ENCODE data around the gene ATR. TPM values are rescaled to one million over a fixed set of nuclear protein-coding genes. Genes with fewer than 3 reads are reported as not detected.

The ATR gene
- total and polyA plus RNA-seq, 9 of the 15 experiments (the other 6 are each of a cell fraction or from before 2014, with no cell fraction given) = 18.0 to 37.8 (median 23.2) TPM

DNA sequence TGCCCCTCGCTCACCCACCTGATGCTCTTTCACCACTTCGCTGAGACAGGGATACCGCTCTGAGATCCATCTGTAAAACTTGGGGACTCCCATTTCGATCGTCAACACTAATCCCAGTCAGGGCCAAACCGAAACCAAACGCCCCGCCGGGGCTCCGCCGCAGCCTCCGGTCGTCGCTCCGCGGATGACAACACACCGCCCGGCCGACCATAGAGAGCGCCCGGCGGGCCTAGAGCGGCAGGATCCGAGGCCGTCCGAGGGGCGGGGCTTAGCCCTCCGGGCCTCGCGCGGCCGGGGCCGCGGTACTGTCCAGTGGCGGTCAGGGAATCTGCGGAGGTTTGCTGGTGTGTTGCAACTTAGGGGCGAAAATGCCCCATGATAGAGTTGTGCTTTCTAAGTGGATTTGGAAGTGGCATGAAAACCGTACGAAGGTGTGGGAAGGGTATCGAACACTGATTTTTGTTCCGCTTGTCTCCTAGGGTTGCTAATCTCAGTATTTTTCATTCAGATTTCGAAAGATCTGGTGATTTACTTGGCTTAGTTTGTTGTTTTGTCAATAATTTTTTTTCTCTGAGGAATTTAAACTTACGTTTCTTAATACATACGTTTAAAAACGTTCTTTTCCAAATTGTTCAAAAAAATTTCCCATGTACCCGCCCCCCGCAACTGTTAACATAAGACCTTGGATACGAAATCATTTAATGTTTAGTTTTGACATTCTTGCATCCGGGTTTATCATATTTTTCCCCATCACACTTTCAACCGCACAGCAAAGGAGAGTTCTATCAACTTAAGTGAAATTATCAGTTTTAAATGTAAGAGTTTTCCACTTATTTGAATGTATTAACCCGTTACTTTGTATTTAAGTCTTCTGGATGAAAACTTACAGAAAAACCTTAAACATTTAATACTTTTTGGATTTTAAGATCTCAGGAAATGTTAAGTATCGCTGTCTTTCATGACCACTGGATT lies 130.4 kb downstream of the ATR start, which contains the start of gene XRN1 (continued):
- TF ChIP-seq NONO (IDR thresholded peaks at IDR 0.05; ENCODE audit: low read depth in 2 of 2, low read length in 1 of 2) = no peak
- TF ChIP-seq MTA1 (IDR thresholded peaks at IDR 0.05; ENCODE audit: borderline replicate concordance) = peak; percentile 97
- TF ChIP-seq ZNF274 (IDR thresholded peaks at IDR 0.05; ENCODE audit: borderline replicate concordance, low read depth, low read length) = no peak
- TF ChIP-seq EGR1 (conservative IDR thresholded peaks at IDR 0.05) = no peak
- no peak for TF ChIP-seq POLR3G (IDR thresholded peaks at IDR 0.05; ENCODE audit: extremely low read depth, insufficient read length, insufficient replicate concordance)
- TF ChIP-seq RNF2 (IDR thresholded peaks at IDR 0.05) = no peak; the same call in 1 of the 2 replicates
- TF ChIP-seq BRD4 (IDR thresholded peaks at IDR 0.05) = no peak
- TF ChIP-seq KLF6 (CRISPR knock-in tag; IDR thresholded peaks at IDR 0.05; ENCODE audit: borderline replicate concordance) = no peak
- TF ChIP-seq TRIM24 (IDR thresholded peaks at IDR 0.05) = no peak; a peak in 1 of 4 replicates
- TF ChIP-seq TSC22D4 (tag; IDR thresholded peaks at IDR 0.05) = no peak
- TF ChIP-seq MXD1 (CRISPR knock-in tag; IDR thresholded peaks at IDR 0.05; ENCODE audit: borderline replicate concordance, poor library complexity, severe bottlenecking) = no peak
- TF ChIP-seq RUNX1 (IDR thresholded peaks at IDR 0.05; ENCODE audit: low read depth) = no peak
- TF ChIP-seq NEUROD1 (IDR thresholded peaks at IDR 0.05; ENCODE audit: borderline replicate concordance, low read depth, low read length, partially characterized antibody) = peak; percentile 48
- no peak for TF ChIP-seq SIRT6 (IDR thresholded peaks at IDR 0.05; ENCODE audit: low read depth, low read length)
- no peak for TF ChIP-seq XRCC3 (IDR thresholded peaks at IDR 0.05)
- TF ChIP-seq, protein P1, sequence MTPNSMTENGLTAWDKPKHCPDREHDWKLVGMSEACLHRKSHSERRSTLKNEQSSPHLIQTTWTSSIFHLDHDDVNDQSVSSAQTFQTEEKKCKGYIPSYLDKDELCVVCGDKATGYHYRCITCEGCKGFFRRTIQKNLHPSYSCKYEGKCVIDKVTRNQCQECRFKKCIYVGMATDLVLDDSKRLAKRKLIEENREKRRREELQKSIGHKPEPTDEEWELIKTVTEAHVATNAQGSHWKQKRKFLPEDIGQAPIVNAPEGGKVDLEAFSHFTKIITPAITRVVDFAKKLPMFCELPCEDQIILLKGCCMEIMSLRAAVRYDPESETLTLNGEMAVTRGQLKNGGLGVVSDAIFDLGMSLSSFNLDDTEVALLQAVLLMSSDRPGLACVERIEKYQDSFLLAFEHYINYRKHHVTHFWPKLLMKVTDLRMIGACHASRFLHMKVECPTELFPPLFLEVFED (CRISPR knock-in tag; conservative IDR thresholded peaks at IDR 0.05) = no peak
- no peak for TF ChIP-seq SMARCB1 (IDR thresholded peaks at IDR 0.05; ENCODE audit: insufficient read length, low read depth)
- TF ChIP-seq FIP1L1 (IDR thresholded peaks at IDR 0.05; ENCODE audit: low read depth, low read length, poor library complexity, severe bottlenecking) = peak; percentile 64
- TF ChIP-seq ZNF436 (CRISPR knock-in tag; IDR thresholded peaks at IDR 0.05) = no peak
- TF ChIP-seq ZNF408 (CRISPR knock-in tag; IDR thresholded peaks at IDR 0.05; ENCODE audit: low read depth) = no peak
- no peak for TF ChIP-seq MECOM (CRISPR knock-in tag; IDR thresholded peaks at IDR 0.05)
- TF ChIP-seq, protein P2, sequence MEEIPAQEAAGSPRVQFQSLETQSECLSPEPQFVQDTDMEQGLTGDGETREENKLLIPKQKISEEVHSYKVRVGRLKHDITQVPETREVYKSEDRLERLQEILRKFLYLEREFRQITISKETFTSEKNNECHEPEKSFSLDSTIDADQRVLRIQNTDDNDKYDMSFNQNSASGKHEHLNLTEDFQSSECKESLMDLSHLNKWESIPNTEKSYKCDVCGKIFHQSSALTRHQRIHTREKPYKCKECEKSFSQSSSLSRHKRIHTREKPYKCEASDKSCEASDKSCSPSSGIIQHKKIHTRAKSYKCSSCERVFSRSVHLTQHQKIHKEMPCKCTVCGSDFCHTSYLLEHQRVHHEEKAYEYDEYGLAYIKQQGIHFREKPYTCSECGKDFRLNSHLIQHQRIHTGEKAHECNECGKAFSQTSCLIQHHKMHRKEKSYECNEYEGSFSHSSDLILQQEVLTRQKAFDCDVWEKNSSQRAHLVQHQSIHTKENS (CRISPR knock-in tag; IDR thresholded peaks at IDR 0.05) = no peak
- TF ChIP-seq ZNF277 (CRISPR knock-in tag; IDR thresholded peaks at IDR 0.05; ENCODE audit: borderline replicate concordance) = no peak
- peak; percentile 89 for TF ChIP-seq POLR2A (conservative IDR thresholded peaks at IDR 0.05)
